OCI-LY1 (cell line): ENCODE data around the gene CD93.

Experiments used
- H2AFZ ChIP-seq: fragments of 200-600 bp; sonication (generic), shearing (Covaris generic); 2 replicates; pipeline ENCODE4 v1.6.0; 2014; ENCODE audit warnings: antibody characterized with exemption, mild to moderate bottlenecking, low read length
- H3F3A ChIP-seq: fragments of 200-600 bp; sonication (generic), shearing (Covaris generic); 2 replicates; pipeline ENCODE4 v1.6.0; 2014; ENCODE audit warnings: mild to moderate bottlenecking, antibody characterized with exemption, low read length, moderate library complexity; ENCODE audit not compliant: insufficient read depth
- H3K27ac ChIP-seq: fragments of 200-600 bp; sonication (generic); 2 replicates; pipeline ENCODE4 v1.5.1; 2014; ENCODE audit warnings: low read length, mixed run types, mild to moderate bottlenecking, low read depth; ENCODE audit not compliant: poor library complexity, severe bottlenecking
- H3K27me3 ChIP-seq: fragments of 200-600 bp; sonication (generic); 2 replicates; pipeline ENCODE4 v1.6.0; 2014; ENCODE audit warnings: antibody characterized with exemption, mild to moderate bottlenecking, low read length, moderate library complexity; ENCODE audit not compliant: insufficient read depth
- H3K36me3 ChIP-seq: fragments of 200-600 bp; sonication (generic); 2 replicates; pipeline ENCODE4 v1.6.1; 2014; ENCODE audit warnings: mild to moderate bottlenecking, antibody characterized with exemption, low read length, moderate library complexity, mixed read lengths; ENCODE audit not compliant: insufficient read depth
- H3K4me1 ChIP-seq: fragments of 200-600 bp; sonication (generic); 2 replicates; pipeline ENCODE4 v1.5.1; 2014; ENCODE audit warnings: mild to moderate bottlenecking, low read length, moderate library complexity; ENCODE audit not compliant: insufficient read depth, severe bottlenecking
- H3K4me2 ChIP-seq: fragments of 200-600 bp; sonication (generic), shearing (Covaris generic); 2 replicates; pipeline ENCODE4 v1.6.1; 2014; ENCODE audit warnings: low read length
- H3K4me3 ChIP-seq: fragments of 200-600 bp; sonication (generic); 2 replicates; pipeline ENCODE4 v1.5.1; 2014; ENCODE audit warnings: low read length, low read depth, mild to moderate bottlenecking, mixed read lengths; ENCODE audit not compliant: poor library complexity, severe bottlenecking
- H3K79me2 ChIP-seq: fragments of 200-600 bp; shearing (Covaris generic); 2 replicates; pipeline ENCODE4 v1.6.1; 2016; ENCODE audit warnings: mixed run types, low read length, mixed read lengths; ENCODE audit not compliant: insufficient read depth
- H3K9ac ChIP-seq: fragments of 200-600 bp; sonication (generic), shearing (Covaris generic); 2 replicates; pipeline ENCODE4 v1.6.1; 2014; ENCODE audit warnings: mild to moderate bottlenecking, low read length, mixed read lengths
- H3K9me2 ChIP-seq: fragments of 200-600 bp; sonication (generic), shearing (Covaris generic); 2 replicates; pipeline ENCODE4 v1.6.1; 2014; ENCODE audit warnings: low read depth, mild to moderate bottlenecking, low read length, mixed read lengths
- H3K9me3 ChIP-seq: fragments of 200-600 bp; shearing (Covaris generic); 2 replicates; pipeline ENCODE4 v1.6.1; 2014; ENCODE audit warnings: low read length, mixed read lengths
- H4K20me1 ChIP-seq: fragments of 200-600 bp; sonication (generic), shearing (Covaris generic); 2 replicates; pipeline ENCODE4 v1.6.0; 2016; ENCODE audit warnings: mild to moderate bottlenecking, low read length; ENCODE audit not compliant: insufficient read depth
- CTCF ChIP-seq: fragments of 200-600 bp; sonication (generic), shearing (Covaris generic); IDR thresholded peaks from 2 replicates; pipeline ENCODE4 v1.5.1; 2017; ENCODE audit warnings: mild to moderate bottlenecking, antibody characterized with exemption, low read length, moderate library complexity, mixed read lengths
- EZH2 ChIP-seq: fragments of 200-600 bp; sonication (generic), shearing (Covaris generic); IDR thresholded peaks from 2 replicates; pipeline ENCODE4 v1.8.0; 2017; ENCODE audit warnings: borderline replicate concordance, mixed run types, mild to moderate bottlenecking, antibody characterized with exemption, low read length, moderate library complexity, mixed read lengths

The CD93 gene

GRCh38 chr20:23086056-23086566 lies at the start of gene CD93:
TSS of gene CD93 (minus strand) at chr20:23086324. CDS start at chr20:23086192, 132 bp downstream.
- Histone ChIP-seq H4K20me1 (no peaks in the 10 kb centered on the region), H3K36me3 (no peaks in the 10 kb centered on the region), H3F3A (no peaks in the 10 kb centered on the region), H3K79me2 (no peaks in the 10 kb centered on the region), H3K4me1 (no peaks in the 10 kb centered on the region), H3K9me2 (no peaks in the 10 kb centered on the region), H3K9ac (no peak within 1 kb of the TSS), H3K27ac (no peak within 1 kb of the TSS), H3K4me2 (no peak within 1 kb of the TSS), H3K9me3 (no peaks in the 10 kb centered on the region), H3K27me3 (peaks cover 3% of the 10 kb centered on the region; the same call in 1 of the 2 replicates), H3K4me3 (no peak within 1 kb of the TSS), H2AFZ (no peak within 1 kb of the TSS)
- TF ChIP-seq CTCF (no peak), EZH2 (no peak)

GRCh38 chr20:23133560-23133998 lies 47.5 kb upstream of the CD93 start:
- H4K20me1 ChIP-seq: no peaks in the 10 kb centered on the region
- no peak overlapping the region for H3K4me3 ChIP-seq
- H3K27me3 ChIP-seq: peaks cover 3% of the 10 kb centered on the region; the same call in 1 of the 2 replicates
- TF ChIP-seq EZH2 (no peak), CTCF (no peak)
- H3K4me2 ChIP-seq: no peak overlapping the region
- H2AFZ ChIP-seq: no peak overlapping the region
- no peaks in the 10 kb centered on the region for H3K4me1 ChIP-seq
- H3K9ac ChIP-seq: no peak overlapping the region
- no peaks in the 10 kb centered on the region for H3K9me2 ChIP-seq
- H3K9me3 ChIP-seq: no peaks in the 10 kb centered on the region
- H3K79me2 ChIP-seq: no peaks in the 10 kb centered on the region
- H3K36me3 ChIP-seq: no peaks in the 10 kb centered on the region
- H3K27ac ChIP-seq: no peak overlapping the region
- no peaks in the 10 kb centered on the region for H3F3A ChIP-seq

- Histone ChIP-seq H3K9me3 (no peaks in the 10 kb centered on the region), H3F3A (no peaks in the 10 kb centered on the region), H3K79me2 (no peaks in the 10 kb centered on the region), H2AFZ (no peak overlapping the region), H3K9ac (no peak overlapping the region), H3K27me3 (peaks cover 3% of the 10 kb centered on the region; the same call in 1 of the 2 replicates), H3K27ac (no peak overlapping the region), H3K4me2 (no peak overlapping the region), H3K9me2 (no peaks in the 10 kb centered on the region), H3K4me1 (no peaks in the 10 kb centered on the region), H3K36me3 (no peaks in the 10 kb centered on the region), H4K20me1 (no peaks in the 10 kb centered on the region), H3K4me3 (no peak overlapping the region)
- no peak for TF ChIP-seq EZH2
- TF ChIP-seq CTCF: no peak
These were observed 46.9 kb upstream of the CD93 start for GRCh38 chr20:23132930-23133559.
